Caco-2 (cell line): Measurements from ENCODE around the gene CD59. TPM values are rescaled to one million over a fixed set of nuclear protein-coding genes. Genes with fewer than 3 reads are reported as not detected.

Source experiments
- BruUV-seq: library from RNA; stranded (reverse); fragments of 400-500 nt; replicated peaks from 2 replicates; lab custom pipeline; 2021; lab: Mats Ljungman, UMichigan
- CTCF ChIA-PET: fragments of 300-600 bp; sonication (Branson Sonifier 250); formaldehyde crosslinking; loops from one replicate; lab custom pipeline; 2022; ENCODE audit warnings: antibody characterized with exemption; lab: Charles Lee
- POLR2A ChIA-PET: fragments of 300-600 bp; sonication (Branson Sonifier 250); formaldehyde crosslinking; loops from one replicate; lab custom pipeline; 2022; ENCODE audit warnings: antibody characterized with exemption; lab: Charles Lee
- DNase-seq, 2 experiments: peaks; one replicate each; pipeline versions ENCODE4 v3.0.0 to v3.0.0-alpha.2; 2020 to 2022
- H3K27me3 ChIP-seq: replicated peaks from 2 replicates; pipeline ENCODE4 v1.6.0; 2011; ENCODE audit warnings: low read length; ENCODE audit not compliant: control insufficient read depth, insufficient read depth
- H3K36me3 ChIP-seq: 2 replicates; pipeline ENCODE4 v1.5.1; 2011; ENCODE audit warnings: low read length; ENCODE audit not compliant: control insufficient read depth, insufficient read depth
- H3K4me1 ChIP-seq: fragments of 250-450 bp; sonication (Bioruptor Pico); 2 replicates; pipeline ENCODE4 v1.5.1; 2020; ENCODE audit warnings: mild to moderate bottlenecking
- H3K4me3 ChIP-seq: 2 replicates; pipeline ENCODE4 v1.5.1; 2011; ENCODE audit warnings: low read depth, mild to moderate bottlenecking, control low read depth, low read length
- H3K9me3 ChIP-seq: fragments of 250-450 bp; sonication (Bioruptor Pico); 2 replicates; pipeline ENCODE4 v1.5.1; 2020; ENCODE audit warnings: mild to moderate bottlenecking, moderate library complexity
- H3K27ac Mint-ChIP-seq: one replicate; pipeline ENCODE4 v1.8.0; 2022; ENCODE audit warnings: mixed read lengths; ENCODE audit not compliant: unreplicated experiment
- H3K27me3 Mint-ChIP-seq: one replicate; pipeline ENCODE4 v1.8.0; 2022; ENCODE audit warnings: mixed read lengths; ENCODE audit not compliant: insufficient read depth, unreplicated experiment
- H3K36me3 Mint-ChIP-seq: one replicate; pipeline ENCODE4 v1.8.0; 2022; ENCODE audit warnings: mild to moderate bottlenecking, mixed read lengths; ENCODE audit not compliant: insufficient read depth, unreplicated experiment
- H3K4me1 Mint-ChIP-seq: one replicate; pipeline ENCODE4 v1.8.0; 2022; ENCODE audit warnings: low read depth, mixed read lengths; ENCODE audit not compliant: unreplicated experiment
- H3K4me3 Mint-ChIP-seq: one replicate; pipeline ENCODE4 v1.8.0; 2022; ENCODE audit warnings: mild to moderate bottlenecking, moderate library complexity, mixed read lengths; ENCODE audit not compliant: unreplicated experiment
- H3K9me3 Mint-ChIP-seq: one replicate; pipeline ENCODE4 v1.8.0; 2022; ENCODE audit warnings: mixed read lengths; ENCODE audit not compliant: unreplicated experiment
- CTCF ChIP-seq, 2 experiments: fragments of 200-600 bp in 1 of 2; IDR thresholded peaks; 1 replicate in 1 of 2; 2 replicates in 1 of 2; pipeline versions ENCODE4 v1.5.1 to v1.8.0; 2011 to 2022; ENCODE audit warnings: antibody characterized with exemption in 1 of 2, control low read depth in 1 of 2, inconsistent platforms in 1 of 2, low read depth in 1 of 2, low read length in 1 of 2, mild to moderate bottlenecking in 1 of 2, moderate library complexity in 1 of 2; ENCODE audit not compliant: insufficient read depth in 1 of 2, severe bottlenecking in 1 of 2, unreplicated experiment in 1 of 2
- intact Hi-C: fragments of 100-400 bp; cut with micrococcal nuclease; formaldehyde crosslinking; loops from one replicate; pipeline ENCODE4 v1.10.0; 2022; ENCODE audit not compliant: unreplicated experiment
- total RNA-seq: library from RNA; stranded (reverse); gene quantifications from 2 replicates; pipeline ENCODE4 v1.2.3, GENCODE V29; 2022

CD59 gene
- total RNA-seq, 1 experiment from 2014 or later, result 149 TPM

GRCh38 chr11:33723238-33723881 lies 12.9 kb downstream of the CD59 start:
- peaks cover 25% of the 10 kb centered on the region for H3K4me1 Mint-ChIP-seq
- DNase-seq, result no peak
- H3K9me3 ChIP-seq, result no peaks in the 10 kb centered on the region; the same call in 1 of the 2 replicates
- no peak for TF ChIP-seq CTCF (IDR thresholded peaks at IDR 0.05; ENCODE audit: insufficient read depth in 1 of 2, low read depth in 1 of 2, low read length in 1 of 2, severe bottlenecking in 1 of 2, unreplicated experiment in 1 of 2)
- CTCF ChIA-PET, result interaction anchor here (1.3 kb wide), 1 partner anchor 13 kb away, joined by 6 read pairs; the partner anchor contains the start of gene CD59
- peaks cover 28% of the 10 kb centered on the region for H3K4me1 ChIP-seq
- no peak overlapping the region for H3K27ac Mint-ChIP-seq
- H3K27me3 ChIP-seq, result no peaks in the 10 kb centered on the region
- H3K4me3 Mint-ChIP-seq, result no peak overlapping the region
- BruUV-seq, result no TSS peak
- H3K36me3 ChIP-seq, result no peaks in the 10 kb centered on the region; the same call in 1 of the 2 replicates
- POLR2A ChIA-PET, result interaction anchor here (0.6 kb wide), 2 partner anchors 13 kb away, joined by 5 to 6 read pairs; partner anchors contain the start of gene CD59
- no peak overlapping the region for H3K4me3 ChIP-seq
- H3K9me3 Mint-ChIP-seq, result no peaks in the 10 kb centered on the region
- no peaks in the 10 kb centered on the region for H3K27me3 Mint-ChIP-seq
- intact Hi-C loops, result no loop called here
- H3K36me3 Mint-ChIP-seq, result peaks cover 20% of the 10 kb centered on the region

- no peak for DNase-seq
- Histone ChIP-seq H3K9me3 (no peaks in the 10 kb centered on the region), H3K36me3 (no peaks in the 10 kb centered on the region; the same call in 1 of the 2 replicates), H3K4me3 (no peak overlapping the region), H3K4me1 (peaks cover 28% of the 10 kb centered on the region), H3K27me3 (no peaks in the 10 kb centered on the region)
- H3K36me3 Mint-ChIP-seq, result peaks cover 20% of the 10 kb centered on the region
- peaks cover 25% of the 10 kb centered on the region for H3K4me1 Mint-ChIP-seq
- no peak overlapping the region for H3K27ac Mint-ChIP-seq
- intact Hi-C loops, result no loop called here
- ChIA-PET CTCF (interaction anchor here (1.3 kb wide), 1 partner anchor 14 kb away, joined by 6 read pairs; the partner anchor contains the start of gene CD59), POLR2A (interaction anchor here (0.6 kb wide), 1 partner anchor 14 kb away, joined by 5 read pairs; the partner anchor contains the start of gene CD59)
- no peaks in the 10 kb centered on the region for H3K27me3 Mint-ChIP-seq
- no peak overlapping the region for H3K4me3 Mint-ChIP-seq
- H3K9me3 Mint-ChIP-seq, result no peaks in the 10 kb centered on the region
- TF ChIP-seq CTCF (IDR thresholded peaks at IDR 0.05; ENCODE audit: insufficient read depth in 1 of 2, low read depth in 1 of 2, low read length in 1 of 2, severe bottlenecking in 1 of 2, unreplicated experiment in 1 of 2), result no peak
- no TSS peak for BruUV-seq
Observed at GRCh38 chr11:33722590-33723234, 13.5 kb downstream of the CD59 start.

GRCh38 chr11:33721984-33722383 lies 14.2 kb downstream of the CD59 start:
- no peaks in the 10 kb centered on the region; the same call in 1 of the 2 replicates for H3K36me3 ChIP-seq
- no peaks in the 10 kb centered on the region for H3K9me3 ChIP-seq
- intact Hi-C loops, result no loop called here
- no peak for TF ChIP-seq CTCF (IDR thresholded peaks at IDR 0.05; ENCODE audit: insufficient read depth in 1 of 2, low read depth in 1 of 2, low read length in 1 of 2, severe bottlenecking in 1 of 2, unreplicated experiment in 1 of 2)
- DNase-seq, result no peak
- Mint-ChIP-seq H3K9me3 (no peaks in the 10 kb centered on the region), H3K4me3 (no peak overlapping the region), H3K27me3 (no peaks in the 10 kb centered on the region), H3K27ac (no peak overlapping the region), H3K36me3 (peaks cover 20% of the 10 kb centered on the region), H3K4me1 (peaks cover 25% of the 10 kb centered on the region)
- CTCF ChIA-PET, result no interaction called here
- H3K27me3 ChIP-seq, result no peaks in the 10 kb centered on the region
- BruUV-seq, result no TSS peak
- no peak overlapping the region for H3K4me3 ChIP-seq
- peaks cover 28% of the 10 kb centered on the region for H3K4me1 ChIP-seq
- POLR2A ChIA-PET, result no interaction called here
